Cardiac septum (tissue), 1 donor: ENCODE measurements around the gene STAT6. TPM values are rescaled to one million over a fixed set of nuclear protein-coding genes. Genes with fewer than 3 reads are reported as not detected.
A peak's percentile ranks its signal among the peaks of the same experiment; 100 is the strongest.
"Not testable (repeated sequence)": the region's sequence is repeated elsewhere in the genome, so short reads cannot be mapped to it uniquely, and the experiment has no call there.

ENCODE experiments used
- DNase-seq: peaks from one replicate; pipeline ENCODE4 v3.0.0-alpha.2; 2020; ENCODE audit warnings: low spot score
- intact Hi-C: fragments of 100-400 bp; cut with DNase I; formaldehyde crosslinking; loops from one replicate; pipeline ENCODE4 v1.14.0; 2022
- total RNA-seq: library from RNA; stranded (reverse); fragmentation: NEBNext Ultra II Directional; extraction: Animal tissue kit (Norgen Biotek cat#: 25700); gene quantifications from one replicate; pipeline ENCODE4 v1.2.1, GENCODE V29; 2021
- donor health status: DM: no; HTN: no; CAD: no.

STAT6 gene
- total RNA-seq, 1 donor from 2014 or later, result 42.1 TPM

DNA sequence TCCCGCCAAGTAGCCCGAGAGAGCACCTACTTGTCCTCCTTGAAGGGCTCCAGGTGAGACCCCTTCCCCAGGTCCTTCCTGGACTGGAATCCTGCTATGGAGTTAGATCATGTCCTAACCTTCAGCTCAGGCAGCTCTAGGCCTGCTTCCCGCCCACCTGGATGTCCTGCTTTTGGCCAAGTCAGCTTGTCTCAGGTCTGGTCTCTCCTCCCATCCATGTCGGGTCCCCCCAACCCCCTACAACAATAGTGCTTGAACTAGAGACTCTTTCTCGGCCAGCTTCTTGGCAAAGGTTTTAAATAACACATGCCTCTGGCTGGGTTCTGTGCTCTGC, 18.7 kb downstream of the STAT6 start:
- intact Hi-C loops, result no loop called here
- no peak for DNase-seq

DNA sequence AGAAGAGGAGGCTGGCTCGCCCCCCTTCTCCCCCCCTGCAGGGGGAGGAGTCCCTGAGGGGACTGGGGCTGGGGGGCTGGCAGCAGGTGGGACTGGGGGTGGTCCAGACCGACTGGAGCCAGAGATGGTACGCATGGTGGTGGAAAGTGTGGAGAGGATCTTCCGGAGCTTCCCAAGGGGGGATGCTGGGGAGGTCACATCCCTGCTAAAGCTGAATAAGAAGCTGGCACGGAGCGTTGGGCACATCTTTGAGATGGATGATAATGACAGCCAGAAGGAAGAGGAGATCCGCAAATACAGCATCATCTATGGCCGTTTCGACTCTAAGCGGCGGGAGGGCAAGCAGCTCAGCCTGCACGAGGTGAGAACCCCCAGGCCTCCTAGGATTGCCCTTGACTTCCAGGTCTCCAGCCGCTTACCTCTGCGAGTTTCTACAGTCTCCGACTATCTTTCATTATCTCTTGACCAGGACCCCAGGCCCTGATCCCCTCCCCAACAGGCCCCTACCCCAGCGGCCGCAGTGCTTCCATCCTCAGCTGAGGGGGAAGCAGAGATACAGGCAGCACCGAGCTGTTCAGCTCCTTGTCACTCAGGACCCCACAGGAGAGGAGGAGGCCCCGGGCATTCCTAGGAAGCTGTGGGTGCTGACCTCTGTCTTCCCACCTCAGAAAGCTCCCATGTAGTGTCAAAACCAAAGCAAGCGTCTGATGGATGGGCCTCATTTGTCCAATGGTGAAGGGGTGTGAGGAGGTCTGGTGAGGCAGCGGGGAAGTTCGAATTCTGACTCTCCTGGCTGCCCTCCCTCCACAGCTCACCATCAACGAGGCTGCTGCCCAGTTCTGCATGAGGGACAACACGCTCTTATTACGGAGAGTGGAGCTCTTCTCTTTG, 19.3 kb downstream of the STAT6 start:
- intact Hi-C loops, result no loop called here
- DNase-seq, result no peak

DNA sequence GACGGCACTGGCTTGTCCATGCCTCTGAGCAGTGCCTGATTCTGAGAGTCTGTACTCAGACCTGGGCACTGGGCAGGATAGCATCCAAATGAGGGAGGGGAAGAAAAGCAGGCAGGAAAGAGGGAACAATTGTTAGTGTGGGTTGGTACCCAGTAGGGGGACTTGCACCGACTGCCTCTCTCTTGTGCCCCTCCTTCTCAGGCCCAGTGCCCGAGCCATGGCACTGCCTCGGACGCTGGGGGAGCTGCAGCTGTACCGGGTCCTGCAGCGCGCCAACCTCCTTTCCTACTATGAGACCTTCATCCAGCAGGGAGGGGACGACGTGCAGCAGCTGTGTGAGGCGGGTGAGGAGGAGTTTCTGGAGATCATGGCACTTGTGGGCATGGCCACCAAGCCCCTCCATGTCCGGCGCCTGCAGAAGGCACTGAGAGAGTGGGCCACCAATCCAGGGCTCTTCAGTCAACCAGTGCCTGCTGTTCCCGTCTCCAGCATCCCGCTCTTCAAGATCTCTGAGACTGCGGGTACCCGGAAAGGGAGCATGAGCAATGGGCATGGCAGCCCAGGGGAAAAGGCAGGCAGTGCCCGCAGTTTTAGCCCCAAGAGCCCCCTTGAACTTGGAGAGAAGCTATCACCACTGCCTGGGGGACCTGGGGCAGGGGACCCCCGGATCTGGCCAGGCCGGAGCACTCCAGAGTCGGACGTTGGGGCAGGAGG, 20.1 kb downstream of the STAT6 start:
- DNase-seq, result no peak
- intact Hi-C loops, result no loop called here

DNA sequence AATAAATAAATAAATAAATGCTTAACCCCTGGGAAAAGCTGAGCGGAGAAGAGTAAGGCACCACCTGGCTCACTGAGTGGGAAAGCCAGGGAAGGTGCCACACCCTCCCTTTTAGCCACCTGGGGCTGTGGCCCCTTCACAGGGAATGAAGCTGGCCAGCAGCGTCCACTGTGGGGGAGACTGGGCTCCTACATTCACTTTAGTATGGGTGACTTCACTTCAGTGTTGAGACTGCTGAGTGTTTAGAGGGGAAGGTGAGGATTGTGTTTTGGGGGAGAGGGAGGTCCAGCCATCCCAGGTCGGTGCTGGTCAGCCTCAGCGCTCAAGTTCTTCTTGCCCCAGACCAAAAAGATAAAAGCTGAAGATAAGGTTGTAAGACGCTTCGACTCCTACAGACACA, 20.7 kb downstream of the STAT6 start:
- intact Hi-C loops, result no loop called here
- no peak for DNase-seq

DNA sequence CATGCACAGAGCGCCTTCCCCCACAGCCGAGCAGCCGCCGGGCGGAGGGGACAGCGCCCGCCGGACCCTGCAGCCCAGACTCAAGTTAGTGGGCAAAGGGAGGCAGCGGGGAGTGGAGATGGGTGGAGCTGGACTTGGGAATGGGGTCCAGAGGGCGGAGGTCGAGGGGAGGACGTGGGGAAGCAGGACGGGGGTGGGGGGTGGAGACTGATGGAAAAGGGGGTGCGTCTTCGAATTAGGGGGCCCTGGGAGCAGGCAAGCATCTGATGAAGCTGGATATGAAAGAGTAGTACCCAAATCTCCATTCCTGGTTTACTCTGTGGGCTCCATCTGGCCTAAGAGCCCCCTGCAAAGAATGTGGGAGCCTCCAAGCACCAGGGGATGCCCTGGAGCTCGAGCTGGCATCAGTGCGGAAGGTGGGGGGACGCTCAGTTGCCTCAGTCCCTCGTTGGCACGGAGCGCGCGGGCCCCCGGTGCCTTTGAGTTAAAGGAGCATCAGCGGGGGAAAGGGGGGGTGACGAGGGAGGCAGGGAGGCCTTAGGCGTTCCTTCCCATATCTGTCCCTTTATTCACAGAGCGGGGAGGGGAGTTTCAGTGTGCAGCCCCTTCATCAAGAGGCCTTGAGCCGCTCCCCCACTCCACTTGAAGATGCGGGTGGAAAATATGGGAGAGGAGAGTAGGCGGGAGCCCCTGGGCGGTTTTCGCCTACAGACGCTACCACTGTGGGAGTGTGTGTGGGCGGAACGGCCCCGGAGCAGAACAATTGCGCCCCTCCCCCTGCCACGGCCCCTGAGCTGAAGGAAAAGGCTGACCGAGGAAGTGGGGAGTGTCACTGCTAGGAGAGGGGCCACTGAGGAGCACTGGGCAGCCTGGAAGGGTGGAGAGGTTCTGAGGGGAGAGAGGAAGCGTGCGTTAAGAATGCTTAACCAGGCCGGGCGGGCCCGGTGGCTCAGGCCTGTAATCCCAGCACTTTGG, 21.6 kb downstream of the STAT6 start:
- DNase-seq, result peak; percentile 89
- intact Hi-C loops, result no loop called here

DNA sequence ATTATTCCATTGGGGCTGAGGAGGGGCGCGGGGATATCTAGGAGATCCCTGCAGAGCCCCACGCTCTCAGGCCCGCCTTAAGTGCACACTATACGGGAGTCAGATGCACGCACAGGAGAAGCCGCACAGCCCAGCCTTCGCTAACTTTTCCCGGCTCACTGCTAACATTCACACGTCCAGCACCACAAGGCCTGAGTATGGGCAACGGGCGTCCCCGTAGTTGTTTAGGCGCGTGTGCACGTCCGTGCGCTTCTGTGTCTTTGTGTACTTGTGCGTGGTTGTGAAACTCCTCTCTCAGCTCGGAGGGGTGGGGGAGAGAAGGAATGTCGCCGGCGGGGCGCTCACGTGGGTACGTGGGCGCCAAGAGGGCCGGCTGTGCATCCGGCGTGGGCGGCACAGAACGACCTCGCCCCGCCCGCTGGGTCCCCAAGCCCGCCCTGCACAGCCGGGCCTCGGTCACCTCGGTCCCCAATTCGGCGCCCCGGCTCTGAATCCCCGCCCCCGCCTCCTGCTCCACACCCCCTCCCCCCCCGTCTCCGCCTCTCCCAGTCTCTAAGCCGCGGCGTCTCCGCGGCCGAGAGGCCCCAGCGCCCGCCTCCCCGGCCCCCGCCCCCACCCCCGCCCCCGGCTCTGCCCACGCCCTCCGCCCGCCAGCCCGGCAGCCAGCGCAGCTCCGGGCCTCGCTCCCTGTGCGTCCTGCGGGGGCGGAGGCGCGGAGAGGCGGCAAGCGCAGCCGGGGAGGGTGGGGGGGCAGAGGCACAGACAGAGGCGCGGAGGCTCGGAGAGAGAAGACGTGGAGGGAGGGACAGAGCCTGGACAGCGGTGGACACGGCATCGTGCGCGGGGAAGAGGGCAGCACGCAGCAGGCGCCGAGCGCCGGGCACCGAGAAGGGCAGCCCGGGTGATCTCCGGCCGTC, 22.6 kb downstream of the STAT6 start, which contains the start of gene NAB2:
Gene NAB2, plus strand, starts transcription at position 761 of the 917 bp plus-strand sequence. CDS start 158 bp downstream, outside the sequence.
- DNase-seq, result peak; percentile 97
- intact Hi-C loops, result loop anchor here (1.0 kb wide), 1 partner anchor 23 kb away; the partner anchor contains the start of gene STAT6

DNA sequence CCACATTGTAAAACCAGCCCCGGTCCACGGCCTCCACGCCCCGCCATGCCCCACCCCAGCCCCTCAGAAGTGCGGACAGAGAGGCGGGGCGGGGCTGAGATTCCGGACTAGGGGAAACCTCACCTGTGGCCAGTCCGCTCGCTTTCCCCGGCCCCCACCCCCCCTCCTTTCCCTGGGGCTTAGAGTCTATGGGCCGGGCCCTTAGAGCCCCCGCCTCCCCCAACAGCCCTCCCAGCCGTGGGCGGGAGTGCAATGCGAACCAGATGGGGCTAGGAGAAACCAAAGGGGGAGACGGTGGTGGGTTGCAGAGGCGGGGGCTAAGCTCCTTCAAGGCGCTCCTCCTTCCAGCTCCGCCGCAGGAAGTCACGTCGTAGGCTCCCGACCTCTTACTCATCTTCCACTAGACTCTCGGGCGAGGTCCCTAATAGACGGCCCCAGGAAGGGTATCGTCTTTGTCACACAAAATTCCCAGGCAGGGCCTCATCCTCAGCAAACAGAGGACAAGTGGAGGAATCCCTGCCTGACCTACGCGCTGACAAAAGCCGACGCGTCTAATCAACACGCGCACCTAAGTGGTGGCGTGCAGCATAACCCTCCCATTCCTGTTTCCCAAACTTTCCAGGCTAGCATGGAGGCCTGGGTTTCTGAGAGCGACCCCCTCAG, 23.3 kb downstream of the STAT6 start:
- intact Hi-C loops, result loop anchor here (1.0 kb wide), 1 partner anchor 23 kb away; the partner anchor contains the start of gene STAT6
- DNase-seq, result peak; percentile 87

DNA sequence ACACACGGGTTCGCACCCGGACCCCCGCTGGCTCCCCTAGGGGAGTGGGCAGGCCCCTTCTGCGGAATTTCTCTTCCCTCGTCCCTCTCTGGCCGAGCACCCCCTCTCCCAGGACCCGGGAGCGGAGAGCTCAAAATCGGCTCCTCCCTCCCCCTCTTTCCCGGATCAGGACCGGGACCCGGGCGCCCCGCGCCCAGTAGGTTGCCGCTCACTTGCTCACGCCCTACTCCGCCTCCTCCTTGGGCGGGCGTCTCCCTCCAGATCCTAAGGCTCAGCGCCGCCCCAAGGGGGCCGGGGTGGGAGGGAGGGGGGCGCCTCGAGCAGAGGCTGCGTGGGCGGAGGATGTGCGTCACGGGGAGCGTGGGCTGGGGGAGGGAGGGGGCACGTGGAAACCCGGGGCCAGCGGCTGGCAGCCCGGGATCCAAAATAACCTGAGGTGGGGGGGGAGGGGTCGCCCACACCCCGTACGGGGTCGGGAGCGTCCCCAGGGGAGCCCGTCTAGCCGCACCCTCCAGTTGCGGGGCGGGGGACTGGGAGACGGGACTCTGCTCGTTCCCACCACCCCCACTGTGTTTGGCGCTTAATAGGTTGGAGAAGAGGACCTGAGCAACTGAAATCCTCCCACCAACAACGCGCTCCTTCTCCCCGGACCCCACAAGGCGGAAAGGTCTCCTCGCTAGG, 24.0 kb downstream of the STAT6 start:
- intact Hi-C loops, result no loop called here
- peak; percentile 93 for DNase-seq

DNA sequence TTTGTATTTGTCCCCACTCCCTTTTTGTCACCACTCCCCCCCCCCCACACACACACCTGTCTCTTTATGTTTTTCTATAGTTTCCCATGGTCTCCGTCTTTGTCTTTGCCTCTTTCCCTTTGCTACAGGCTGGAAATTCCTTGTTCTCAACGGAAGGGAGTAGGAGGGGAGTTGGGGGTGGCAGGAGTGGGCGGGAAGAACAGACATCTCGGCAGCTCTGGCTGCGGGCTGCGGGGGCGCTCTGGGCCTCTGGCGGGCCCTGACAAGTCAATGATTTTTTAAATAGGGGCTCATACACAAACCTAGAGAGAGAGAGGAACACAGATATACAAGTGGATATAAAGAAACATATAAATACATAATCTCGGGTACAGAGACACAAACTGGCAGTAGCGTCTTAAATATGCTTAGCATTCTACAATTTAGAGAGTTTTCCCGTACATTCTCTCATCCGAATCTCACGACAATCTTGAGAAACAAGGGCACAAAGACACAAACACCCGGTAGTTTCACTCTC, 24.6 kb downstream of the STAT6 start:
- DNase-seq, result no peak

DNA sequence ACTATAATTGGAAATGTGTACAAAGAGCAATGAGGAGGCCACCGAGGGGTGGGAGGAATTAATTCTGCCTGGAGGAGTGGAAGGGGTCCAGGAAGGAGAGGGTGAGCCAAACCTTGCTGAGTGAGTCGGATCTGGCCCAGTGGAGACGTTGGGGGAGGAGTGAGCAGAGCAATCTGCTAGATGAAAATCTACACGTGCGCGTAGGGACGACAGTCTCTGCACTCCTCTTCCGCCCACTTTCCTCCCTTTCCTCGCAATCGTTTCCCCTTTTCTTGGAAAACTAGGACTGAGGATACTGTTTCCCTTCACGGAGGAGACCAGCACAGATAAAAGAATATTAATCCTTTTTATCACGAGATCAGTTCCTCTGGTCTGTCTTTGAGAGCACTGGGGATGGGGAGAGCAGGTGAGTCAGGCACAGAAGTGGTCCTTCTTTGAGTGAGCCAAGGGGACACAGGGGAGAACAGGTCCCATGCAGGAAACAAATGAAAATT, 25.1 kb downstream of the STAT6 start:
- no peak for DNase-seq
- intact Hi-C loops, result no loop called here

More for the DNA sequence above, 24.6 kb downstream of the STAT6 start:
- intact Hi-C loops, result no loop called here

DNA sequence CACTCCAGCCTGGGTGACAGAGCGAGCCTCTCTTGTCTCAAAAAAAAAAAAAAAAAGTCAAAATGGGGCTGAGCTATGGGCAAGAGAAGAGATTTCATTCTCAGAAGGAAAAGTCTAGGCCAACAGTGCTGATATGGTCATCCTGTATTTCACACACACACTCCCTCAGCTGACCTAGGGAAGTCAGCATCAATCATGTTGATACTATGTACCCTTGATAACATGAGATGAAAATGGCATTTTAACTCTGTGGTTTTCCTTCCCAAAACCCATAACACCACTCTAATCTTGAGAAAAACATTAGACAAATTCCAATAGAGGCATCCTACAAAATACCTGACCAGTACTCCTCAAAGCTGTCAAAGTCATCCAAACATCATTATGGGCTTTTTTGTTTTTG, 30.3 kb downstream of the STAT6 start:
- intact Hi-C loops, result no loop called here

DNA sequence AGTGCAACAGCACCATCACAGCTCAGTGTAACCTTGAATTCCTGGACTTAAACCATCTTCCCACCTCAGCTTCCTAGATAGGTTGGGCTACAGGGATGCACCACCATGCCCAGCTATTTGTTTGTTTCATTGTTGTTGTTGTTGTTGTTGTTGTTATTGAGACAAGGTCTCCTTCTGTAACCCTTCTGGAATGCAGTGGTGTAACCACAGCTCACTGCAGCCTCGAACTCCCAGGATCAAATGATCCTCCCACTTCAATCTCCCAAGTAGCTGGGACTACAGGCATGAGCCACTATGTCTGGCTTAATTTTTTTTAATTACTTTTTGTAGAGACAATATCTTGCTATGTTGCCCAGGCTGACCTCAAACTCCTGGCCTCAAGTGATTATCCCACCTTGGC, 31.3 kb downstream of the STAT6 start:
- intact Hi-C loops, result no loop called here
- no peak for DNase-seq

More for the DNA sequence above, 30.3 kb downstream of the STAT6 start:
- no peak for DNase-seq

DNA sequence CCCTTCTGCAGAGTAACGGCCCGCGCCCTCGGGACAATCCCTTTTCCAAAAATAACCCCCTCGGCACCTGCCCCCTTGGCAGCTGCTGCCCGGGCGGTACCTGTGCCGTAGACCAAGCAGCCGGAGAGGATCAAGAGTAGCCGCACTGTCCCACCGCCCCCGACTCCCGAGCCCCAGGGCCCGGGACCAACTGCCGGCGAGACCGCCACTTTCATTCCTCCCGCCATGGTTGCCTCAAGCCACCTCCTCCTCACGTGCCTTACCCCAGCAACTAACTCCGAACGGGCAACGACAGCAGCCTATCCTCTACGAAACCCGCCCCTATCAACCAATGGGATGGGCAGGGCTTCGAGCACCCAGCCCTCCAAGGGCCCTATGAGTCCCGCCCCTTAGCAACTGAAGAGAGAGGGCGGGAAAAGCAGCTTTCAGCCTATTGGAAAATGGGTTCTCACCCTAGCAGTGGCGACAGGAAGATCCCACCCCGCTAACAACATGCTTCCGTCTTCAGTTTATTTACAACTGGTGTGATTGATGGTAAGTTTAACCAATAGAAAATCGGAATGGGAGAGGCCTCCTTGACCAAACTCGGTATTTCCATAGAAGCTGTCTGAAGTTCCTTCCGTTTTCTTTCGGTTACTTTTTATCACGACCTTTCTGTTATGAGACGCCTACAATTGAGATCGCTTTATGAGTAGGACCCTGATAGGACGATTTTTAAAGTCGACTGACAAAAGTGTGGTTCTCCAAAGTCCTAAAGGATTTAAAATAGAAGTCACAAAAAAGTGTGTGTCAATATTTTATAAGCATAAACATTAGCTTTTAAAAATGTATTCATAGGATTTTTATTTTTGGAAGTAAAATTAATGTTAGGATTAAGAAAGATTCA, 32.4 kb downstream of the STAT6 start, which contains the start of gene NEMP1:
Gene NEMP1, minus strand, starts transcription at position 273 of the 886 bp plus-strand sequence. Its CDS starts 46 bp downstream, at position 227.
- intact Hi-C loops, result no loop called here
- peak; percentile 98 for DNase-seq

DNA sequence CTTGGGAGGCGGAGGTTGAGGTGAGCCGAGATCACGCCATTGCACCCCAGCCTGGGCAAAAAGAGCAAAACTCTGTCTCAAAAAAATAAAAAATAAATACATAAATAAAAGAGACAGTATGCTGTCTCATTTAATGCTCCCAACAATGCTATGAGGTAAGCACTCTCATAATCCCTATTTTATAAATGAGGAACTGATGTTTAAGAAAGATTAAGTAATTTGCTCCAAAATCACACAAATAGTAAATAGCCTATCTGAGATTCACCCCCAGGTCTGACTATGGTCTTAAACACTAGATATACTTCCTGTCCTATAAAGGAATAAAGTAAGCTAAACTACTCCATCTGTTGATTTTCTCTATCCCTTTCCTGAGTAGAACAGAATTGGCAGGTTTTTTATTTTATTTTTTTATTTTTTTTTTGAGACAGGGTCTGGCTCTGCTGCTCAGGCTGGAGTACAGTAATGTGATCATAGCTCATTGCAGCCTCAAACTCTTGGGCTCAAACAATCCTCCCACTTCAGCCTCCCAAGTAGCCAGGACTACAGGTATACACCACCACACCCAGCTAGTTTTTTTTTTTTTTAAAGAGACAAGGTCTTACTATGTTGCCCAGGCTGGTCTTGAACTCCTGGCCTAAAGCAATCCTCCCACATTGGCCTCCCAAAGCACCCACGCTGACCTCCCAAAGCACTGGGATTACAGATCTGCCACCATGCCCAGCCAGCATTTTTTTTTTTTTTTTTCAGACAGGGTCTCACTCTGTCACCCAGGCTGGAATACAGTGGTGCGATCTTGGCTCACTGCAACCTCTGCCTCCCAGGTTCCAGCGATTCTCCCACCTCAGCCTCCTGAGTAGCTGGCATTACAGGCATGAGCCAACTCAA, 37.4 kb downstream of the STAT6 start:
- intact Hi-C loops, DNase-seq: not testable (repeated sequence)

DNA sequence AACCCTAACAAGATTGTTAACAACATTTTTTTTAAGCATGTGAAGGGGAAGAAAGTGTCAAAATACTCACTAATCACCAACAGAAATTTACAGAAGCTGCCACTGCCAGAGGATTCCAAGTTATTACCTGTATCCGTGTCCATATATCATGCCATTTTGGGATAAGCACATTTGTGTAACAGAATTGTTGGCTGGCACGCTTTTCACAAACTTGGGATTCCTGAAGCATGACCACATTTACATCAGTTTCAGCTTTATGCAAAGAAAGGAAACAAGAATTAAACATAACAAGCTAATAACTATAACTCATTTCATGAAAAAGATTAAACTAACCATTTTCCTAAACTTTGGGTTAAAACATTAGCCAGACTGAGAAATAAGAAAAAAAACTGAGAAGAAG, 38.5 kb downstream of the STAT6 start:
- DNase-seq, result no peak
- intact Hi-C loops, result no loop called here
